GM12873 (cell line): Measurements from ENCODE around the gene PCBP3.

Experiments
- CTCF ChIP-seq: IDR thresholded peaks from 2 replicates; pipeline ENCODE4 v1.5.1; 2012; ENCODE audit warnings: low read depth, mild to moderate bottlenecking, moderate library complexity, low read length, control low read depth; ENCODE audit not compliant: insufficient read depth; ENCODE audit errors: missing control alignments

PCBP3 gene

DNA sequence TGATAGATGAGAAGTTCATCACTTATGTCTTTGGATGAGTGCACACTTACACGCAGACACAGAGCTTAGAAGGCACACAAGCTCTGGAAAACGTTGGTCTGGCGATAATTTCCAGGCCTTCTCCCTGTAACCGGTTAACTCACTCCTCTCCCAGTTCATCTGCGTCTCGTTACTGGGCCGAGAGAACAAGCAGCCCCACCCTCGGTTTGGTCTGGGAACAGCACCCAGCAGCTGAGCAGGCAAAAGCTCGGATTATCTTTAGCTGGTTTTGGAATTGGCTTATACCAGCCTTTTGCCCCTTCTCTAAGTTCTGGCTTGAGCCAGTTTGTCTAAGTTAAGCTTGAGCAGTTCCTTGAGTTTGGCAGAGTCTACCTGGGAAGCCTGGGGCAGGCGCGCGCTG is 310.7 kb downstream of the PCBP3 start:
- TF ChIP-seq CTCF: no peak

- TF ChIP-seq CTCF: no peak
Observed at GRCh38 chr21:45954921-45955320, 311.4 kb downstream of the PCBP3 start.

DNA sequence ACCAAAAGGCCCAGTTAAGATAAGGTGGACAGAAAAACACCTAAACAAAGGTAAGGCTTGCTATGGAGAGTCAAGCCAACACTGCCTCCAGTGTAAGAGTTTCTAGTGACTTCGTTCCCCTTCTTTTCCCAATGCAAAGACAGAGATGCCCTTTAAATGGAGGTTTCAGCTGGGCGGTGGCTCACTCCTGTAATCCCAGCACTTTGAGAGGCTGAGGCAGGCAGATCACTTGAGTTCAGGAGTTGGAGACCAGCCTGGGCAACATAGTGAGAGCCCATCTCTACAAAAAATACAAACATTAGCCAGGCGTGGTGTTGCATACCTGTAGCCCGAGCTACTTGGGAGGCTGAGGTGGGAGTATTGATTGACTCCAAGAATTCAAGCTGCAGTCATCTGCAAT is 314.0 kb downstream of the PCBP3 start:
- TF ChIP-seq CTCF: no peak

- TF ChIP-seq CTCF: no peak
Observed at GRCh38 chr21:45957981-45958600, 314.6 kb downstream of the PCBP3 start.

GRCh38 chr21:45959182-45959581 is 315.7 kb downstream of the PCBP3 start:
- no peak for TF ChIP-seq CTCF

DNA sequence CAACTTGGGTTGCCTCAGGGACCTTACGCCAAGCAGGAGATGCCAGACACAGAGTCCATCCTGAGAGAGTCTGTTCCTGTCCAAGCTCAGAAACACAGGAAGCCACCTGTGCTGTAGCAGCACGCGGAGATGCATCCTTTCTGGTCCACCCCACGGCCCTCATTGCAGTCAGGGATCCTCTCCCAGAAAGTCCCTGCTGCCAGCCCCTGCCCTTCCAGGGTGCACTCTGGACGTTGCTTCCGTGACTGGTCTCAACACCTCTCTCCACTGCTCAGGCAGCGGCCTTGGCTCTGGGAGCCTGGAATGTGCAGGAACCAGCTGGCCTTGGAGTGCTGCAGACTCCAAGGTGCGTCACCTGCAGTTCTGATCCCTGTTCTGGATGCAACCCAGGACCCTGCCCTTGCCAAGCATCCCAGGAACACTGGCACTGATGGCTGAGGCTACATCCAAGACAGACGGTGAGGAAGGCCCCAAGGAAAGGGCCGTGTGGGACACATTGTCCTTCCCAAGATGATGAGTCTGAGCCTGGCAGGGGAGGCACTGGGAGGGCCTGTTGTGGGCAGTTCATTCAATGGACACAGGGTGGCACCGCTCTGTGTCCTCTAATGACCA is 316.4 kb downstream of the PCBP3 start:
- TF ChIP-seq CTCF: no peak

GRCh38 chr21:45962531-45963231 is 319.2 kb downstream of the PCBP3 start:
- TF ChIP-seq CTCF: no peak
